Trophoblast cell (in vitro differentiated cells and primary cell): ENCODE measurements around the gene CCDC85A. TPM values are rescaled to one million over a fixed set of nuclear protein-coding genes. Genes with fewer than 3 reads are reported as not detected.
A peak's percentile ranks its signal among the peaks of the same experiment; 100 is the strongest.
"Not testable (repeated sequence)": the region's sequence is repeated elsewhere in the genome, so short reads cannot be mapped to it uniquely, and the experiment has no call there.

Experiments
- DNase-seq, 2 donors: peaks; one replicate each; pipeline ENCODE4 v3.0.0-alpha.2; 2016
- H2AFZ ChIP-seq: 2 replicates; pipeline ENCODE4 v1.6.1; 2013; ENCODE audit warnings: low read length, moderate library complexity, mild to moderate bottlenecking; ENCODE audit not compliant: insufficient read depth, poor library complexity
- H2AK5ac ChIP-seq: 2 replicates; pipeline ENCODE4 v1.6.1; 2013; ENCODE audit warnings: mild to moderate bottlenecking, low read length
- H2BK120ac ChIP-seq: 2 replicates; pipeline ENCODE4 v1.6.1; 2013; ENCODE audit warnings: low read length, mild to moderate bottlenecking, moderate library complexity; ENCODE audit not compliant: insufficient read depth, poor library complexity
- H2BK12ac ChIP-seq: 2 replicates; pipeline ENCODE4 v1.6.1; 2013; ENCODE audit warnings: mild to moderate bottlenecking, low read length, moderate library complexity
- H2BK5ac ChIP-seq: 2 replicates; pipeline ENCODE4 v1.6.1; 2013; ENCODE audit warnings: low read length, low read depth, moderate library complexity, mild to moderate bottlenecking; ENCODE audit not compliant: poor library complexity
- H3K14ac ChIP-seq: 2 replicates; pipeline ENCODE4 v1.6.1; 2013; ENCODE audit warnings: mild to moderate bottlenecking, low read length
- H3K18ac ChIP-seq: 2 replicates; pipeline ENCODE4 v1.6.1; 2013; ENCODE audit warnings: mild to moderate bottlenecking, low read length
- H3K23ac ChIP-seq: 2 replicates; pipeline ENCODE4 v1.6.1; 2013; ENCODE audit warnings: low read length
- H3K27ac ChIP-seq: 2 replicates; pipeline ENCODE4 v1.5.1; 2013; ENCODE audit warnings: low read depth, mild to moderate bottlenecking, inconsistent platforms, low read length, moderate library complexity
- H3K27me3 ChIP-seq: 2 replicates; pipeline ENCODE4 v1.6.1; 2013; ENCODE audit warnings: inconsistent platforms, mild to moderate bottlenecking, low read length, moderate library complexity; ENCODE audit not compliant: insufficient read depth
- H3K36me3 ChIP-seq, 2 experiments: 1 replicate in 1 of 2; 2 replicates in 1 of 2; pipeline ENCODE4 v1.6.1; 2013; ENCODE audit warnings: low read length in 2 of 2, mild to moderate bottlenecking in 2 of 2, moderate library complexity in 1 of 2; ENCODE audit not compliant: insufficient read depth in 2 of 2, control insufficient read depth in 1 of 2
- H3K4ac ChIP-seq: 2 replicates; pipeline ENCODE4 v1.6.1; 2013; ENCODE audit warnings: low read depth, mild to moderate bottlenecking, low read length, moderate library complexity
- H3K4me1 ChIP-seq, 2 experiments: 1 replicate in 1 of 2; 2 replicates in 1 of 2; pipeline ENCODE4 v1.6.1; 2013; ENCODE audit warnings: low read length in 2 of 2, mild to moderate bottlenecking in 2 of 2, moderate library complexity in 1 of 2; ENCODE audit not compliant: insufficient read depth in 2 of 2, control insufficient read depth in 1 of 2
- H3K4me2 ChIP-seq: 2 replicates; pipeline ENCODE4 v1.6.1; 2013; ENCODE audit warnings: inconsistent platforms, mild to moderate bottlenecking, low read length, moderate library complexity
- H3K4me3 ChIP-seq: 2 replicates; pipeline ENCODE4 v1.5.1; 2013; ENCODE audit warnings: mild to moderate bottlenecking, low read depth, low read length, inconsistent platforms
- H3K79me1 ChIP-seq: one replicate; pipeline ENCODE4 v1.6.1; 2013; ENCODE audit warnings: low read length
- H3K79me2 ChIP-seq: 2 replicates; pipeline ENCODE4 v1.6.1; 2013; ENCODE audit warnings: low read length, mild to moderate bottlenecking; ENCODE audit not compliant: control insufficient read depth, insufficient read depth, poor library complexity
- H3K9ac ChIP-seq: 2 replicates; pipeline ENCODE4 v1.6.1; 2013; ENCODE audit warnings: mild to moderate bottlenecking, low read length
- H3K9me3 ChIP-seq: 2 replicates; pipeline ENCODE4 v1.6.1; 2013; ENCODE audit warnings: low read depth, mild to moderate bottlenecking, control low read depth, inconsistent platforms, low read length; ENCODE audit not compliant: insufficient read depth
- H4K12ac ChIP-seq: 2 replicates; pipeline ENCODE4 v1.6.1; 2013; ENCODE audit warnings: low read depth, mild to moderate bottlenecking, low read length, moderate library complexity
- H4K8ac ChIP-seq: 2 replicates; pipeline ENCODE4 v1.6.1; 2013; ENCODE audit warnings: low read depth, mild to moderate bottlenecking, low read length, moderate library complexity
- H4K91ac ChIP-seq: one replicate; pipeline ENCODE4 v1.6.1; 2013; ENCODE audit warnings: low read depth, mild to moderate bottlenecking, low read length, moderate library complexity
- WGBS: extraction: QIAGEN DNeasy Blood & Tissue Kit; methylation state at CpG from one replicate; pipeline ENCODE4 v1.1.7; 2013; ENCODE audit warnings: missing lambda C conversion rate; ENCODE audit not compliant: insufficient read length, insufficient coverage; ENCODE audit errors: extremely low coverage; 5-methylcytosine and 5-hydroxymethylcytosine counted together
- polyA plus RNA-seq: library from polyadenylated mRNA; stranded (reverse); fragments of 200-250 nt; gene quantifications from 2 replicates; pipeline ENCODE4 v1.2.3, GENCODE V29; 2013

CCDC85A gene
- polyA plus RNA-seq: 0.16 and 0.18 TPM in 2 replicates

DNA sequence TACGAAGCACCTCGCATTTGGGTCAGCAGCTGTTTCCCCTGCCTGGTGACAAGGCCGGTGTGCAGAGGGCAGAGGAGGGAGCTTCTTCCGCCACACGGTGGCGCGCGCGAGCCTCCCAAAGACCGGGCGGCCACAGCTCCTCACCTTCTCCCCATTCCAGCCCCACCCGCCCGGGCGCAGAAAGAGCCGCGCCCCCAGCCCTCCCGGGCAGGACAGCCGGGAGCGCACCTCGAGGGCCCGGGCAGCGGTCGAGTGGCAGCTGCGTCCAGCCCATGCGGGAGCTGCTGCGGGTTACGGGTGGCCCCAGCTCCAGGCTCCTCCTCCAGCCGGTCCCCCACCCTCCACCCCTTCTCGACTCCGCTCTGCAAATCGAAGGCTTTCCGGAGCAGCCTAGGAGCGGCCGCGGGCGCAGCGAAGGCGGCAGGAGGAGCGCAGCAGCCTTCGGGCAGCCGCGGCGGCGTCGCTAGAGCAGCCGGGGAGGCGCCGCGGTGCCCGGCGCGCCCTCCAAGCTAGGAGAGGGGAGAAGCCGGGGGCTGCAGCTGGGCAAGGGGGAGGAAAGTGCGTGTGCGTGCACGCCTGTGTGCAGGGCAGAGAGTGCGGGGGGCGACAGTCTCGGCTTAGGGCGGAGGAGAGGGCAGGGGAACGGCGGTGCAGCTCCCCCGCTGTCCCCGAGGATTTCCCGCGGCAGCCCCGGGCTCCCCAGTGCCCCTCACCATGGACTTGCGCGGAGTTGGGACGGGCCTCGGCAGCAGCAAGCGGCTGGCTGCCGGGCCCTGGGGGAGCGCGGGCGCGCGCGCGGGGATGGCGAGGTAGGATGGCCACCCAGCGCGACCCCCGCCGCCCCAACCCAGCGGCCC is at the start of gene CCDC85A:
Gene CCDC85A, plus strand, starts transcription at position 348 of the 857 bp plus-strand sequence. CDS start 635 bp downstream, outside the sequence.
- H3K18ac ChIP-seq: no peak within 1 kb of the TSS
- no peak within 1 kb of the TSS for H2AK5ac ChIP-seq
- peaks cover 7% of the 10 kb centered on the region in 2 experiments for H3K4me1 ChIP-seq
- H3K79me1 ChIP-seq: no peaks in the 10 kb centered on the region
- no peaks in the 10 kb centered on the region for H3K9me3 ChIP-seq
- no peak within 1 kb of the TSS for H2BK5ac ChIP-seq
- H2BK120ac ChIP-seq: no peak within 1 kb of the TSS
- DNase-seq: peak; percentile 82 to 88
- H2AFZ ChIP-seq: peak within 1 kb of the TSS; percentile 35
- H3K4ac ChIP-seq: no peak within 1 kb of the TSS
- peak within 1 kb of the TSS; percentile 97 for H3K4me2 ChIP-seq
- no peaks in the 10 kb centered on the region for H3K36me3 ChIP-seq
- H4K8ac ChIP-seq: no peak within 1 kb of the TSS
- H3K79me2 ChIP-seq: no peaks in the 10 kb centered on the region
- no peak within 1 kb of the TSS for H3K23ac ChIP-seq
- peak within 1 kb of the TSS; percentile 73 for H3K4me3 ChIP-seq
- H3K14ac ChIP-seq: no peak within 1 kb of the TSS
- H2BK12ac ChIP-seq: no peak within 1 kb of the TSS
- no peak within 1 kb of the TSS for H4K91ac ChIP-seq
- no peak within 1 kb of the TSS for H3K27ac ChIP-seq
- no peak within 1 kb of the TSS for H3K9ac ChIP-seq
- H4K12ac ChIP-seq: no peak within 1 kb of the TSS
- WGBS: no CpG with 5 or more reads among the region's 86 CpGs
- peaks cover 23% of the 10 kb centered on the region for H3K27me3 ChIP-seq

DNA sequence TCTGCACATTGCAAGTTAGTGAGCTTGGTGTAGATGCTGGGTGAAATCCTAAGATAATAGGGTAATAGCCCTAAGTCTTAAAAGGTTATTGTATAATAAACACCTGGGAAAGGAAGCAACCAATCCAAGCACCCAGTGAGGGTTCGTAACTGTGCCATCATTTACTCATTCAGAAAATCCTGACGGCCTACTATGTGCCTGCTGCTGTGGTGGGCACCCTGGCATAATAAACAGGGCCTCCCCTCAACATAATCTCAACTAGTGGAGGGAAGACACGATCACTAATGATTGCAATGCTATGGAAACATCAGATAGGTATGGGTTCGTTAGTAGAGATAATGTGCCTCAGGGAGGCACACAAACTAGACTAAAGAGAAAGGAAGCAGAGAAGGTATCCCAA is 48.9 kb upstream of the CCDC85A start:
- Histone ChIP-seq H3K18ac (no peak overlapping the region), H2BK120ac (no peak overlapping the region), H3K14ac (no peak overlapping the region), H3K4me2 (no peak overlapping the region), H3K79me2 (no peaks in the 10 kb centered on the region), H3K4ac (no peak overlapping the region), H3K9ac (no peak overlapping the region), H2AFZ (no peak overlapping the region), H3K79me1 (no peaks in the 10 kb centered on the region), H4K12ac (no peak overlapping the region), H3K4me3 (no peak overlapping the region), H3K27ac (no peak overlapping the region), H4K91ac (no peak overlapping the region), H3K9me3 (no peaks in the 10 kb centered on the region), H3K23ac (no peak overlapping the region), H3K4me1 (no peaks in the 10 kb centered on the region), H2BK5ac (no peak overlapping the region), H3K27me3 (no peaks in the 10 kb centered on the region), H3K36me3 (no peaks in the 10 kb centered on the region), H2BK12ac (no peak overlapping the region), H4K8ac (no peak overlapping the region), H2AK5ac (no peak overlapping the region)
- WGBS: no CpG with 5 or more reads among the region's 4 CpGs
- DNase-seq: no peak

DNA sequence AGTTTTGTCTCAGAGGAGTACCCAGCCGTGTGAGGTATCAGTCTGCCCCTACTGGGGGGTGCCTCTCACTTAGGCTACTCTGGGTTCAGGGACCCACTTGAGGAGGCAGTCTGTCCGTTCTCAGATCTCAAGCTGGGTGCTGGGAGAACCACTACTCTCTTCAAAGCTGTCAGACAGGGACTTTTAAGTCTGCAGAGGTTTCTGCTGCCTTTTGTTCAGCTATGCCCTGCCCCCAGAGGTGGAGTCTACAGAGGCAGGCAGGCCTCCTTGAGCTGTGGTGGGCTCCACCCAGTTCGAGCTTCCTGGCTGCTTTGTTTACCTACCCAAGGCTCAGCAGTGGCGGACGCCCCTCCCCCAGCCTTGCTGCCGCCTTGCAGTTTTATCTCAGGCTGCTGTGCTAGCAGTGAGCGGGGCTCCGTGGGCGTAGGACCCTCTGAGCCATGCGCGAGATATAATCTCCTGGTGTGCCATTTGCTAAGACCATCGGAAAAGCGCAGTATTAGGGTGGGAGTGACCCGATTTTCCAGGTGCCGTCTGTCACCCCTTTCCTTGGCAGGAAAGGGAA is 41.2 kb upstream of the CCDC85A start:
- H3K27ac ChIP-seq, H2BK12ac ChIP-seq, H2BK5ac ChIP-seq, H3K18ac ChIP-seq, H3K9me3 ChIP-seq, H3K27me3 ChIP-seq, H3K4me1 ChIP-seq, H2BK120ac ChIP-seq, H3K14ac ChIP-seq, H4K91ac ChIP-seq, H3K9ac ChIP-seq, H3K4me3 ChIP-seq, H3K79me2 ChIP-seq, H4K8ac ChIP-seq, H3K23ac ChIP-seq, H4K12ac ChIP-seq, H3K36me3 ChIP-seq, H2AFZ ChIP-seq, H3K4me2 ChIP-seq, DNase-seq, H2AK5ac ChIP-seq, H3K79me1 ChIP-seq, H3K4ac ChIP-seq: not testable (repeated sequence)
- WGBS: no CpG with 5 or more reads among the region's 15 CpGs

DNA sequence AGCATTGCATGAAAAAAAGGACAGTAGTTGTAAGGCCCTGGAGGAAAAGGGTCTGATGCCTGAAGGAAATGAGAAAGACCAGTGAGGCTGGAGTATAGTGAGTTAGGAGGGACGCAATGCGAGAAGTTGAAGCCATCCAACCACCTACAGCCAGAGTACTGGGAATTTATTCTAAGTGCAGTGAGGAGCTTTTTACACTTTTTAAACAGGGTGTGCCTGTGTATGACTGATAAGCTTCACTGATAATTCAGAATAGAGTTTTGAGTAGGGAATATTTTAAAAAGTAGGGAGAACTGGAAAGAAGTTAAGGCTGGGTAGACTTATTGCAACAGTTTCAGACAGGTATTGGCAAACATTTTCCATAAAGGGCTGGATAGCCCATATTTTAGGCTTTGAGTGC is 35.9 kb upstream of the CCDC85A start:
- Histone ChIP-seq H4K8ac (no peak overlapping the region), H2AK5ac (no peak overlapping the region), H3K4me2 (no peak overlapping the region), H3K79me1 (no peaks in the 10 kb centered on the region), H3K4ac (no peak overlapping the region), H2BK120ac (no peak overlapping the region), H3K9me3 (peaks cover under 1% of the 10 kb centered on the region), H3K18ac (no peak overlapping the region), H3K4me1 (no peaks in the 10 kb centered on the region), H3K79me2 (no peaks in the 10 kb centered on the region), H3K9ac (no peak overlapping the region), H4K91ac (no peak overlapping the region), H3K23ac (no peak overlapping the region), H3K14ac (no peak overlapping the region), H2BK12ac (no peak overlapping the region), H3K27me3 (no peaks in the 10 kb centered on the region), H4K12ac (no peak overlapping the region), H2AFZ (no peak overlapping the region), H2BK5ac (no peak overlapping the region), H3K4me3 (no peak overlapping the region), H3K36me3 (no peaks in the 10 kb centered on the region), H3K27ac (no peak overlapping the region)
- no CpG with 5 or more reads among the region's 2 CpGs for WGBS
- DNase-seq: no peak
